MM.1S (cell line): ENCODE data around the gene NHLH2.

Source experiments
- DNase-seq: peaks from one replicate; pipeline ENCODE4 v3.0.0-alpha.2; 2015
- H2AFZ ChIP-seq: fragments of 300-600 bp; sonication (generic); 2 replicates; pipeline ENCODE4 v1.6.0; 2016; ENCODE audit warnings: antibody characterized with exemption, low read length
- H3F3A ChIP-seq: fragments of 300-600 bp; sonication (generic); 2 replicates; pipeline ENCODE4 v1.6.1; 2016; ENCODE audit warnings: mild to moderate bottlenecking, antibody characterized with exemption, low read length, moderate library complexity, mixed read lengths; ENCODE audit not compliant: insufficient read depth
- H3K27ac ChIP-seq: fragments of 300-600 bp; sonication (generic); 2 replicates; pipeline ENCODE4 v1.5.1; 2016; ENCODE audit warnings: mild to moderate bottlenecking, low read length
- H3K27me3 ChIP-seq: fragments of 300-600 bp; sonication (generic); replicated peaks from 2 replicates; pipeline ENCODE4 v1.6.0; 2016; ENCODE audit warnings: low read length; ENCODE audit not compliant: insufficient read depth
- H3K36me3 ChIP-seq: fragments of 300-600 bp; sonication (generic); replicated peaks from 2 replicates; pipeline ENCODE4 v1.6.1; 2016; ENCODE audit warnings: mild to moderate bottlenecking, low read length, mixed read lengths; ENCODE audit not compliant: insufficient read depth
- H3K4me1 ChIP-seq: fragments of 300-600 bp; sonication (generic); 2 replicates; pipeline ENCODE4 v1.6.1; 2016; ENCODE audit warnings: low read length, mixed read lengths
- H3K4me2 ChIP-seq: fragments of 300-600 bp; sonication (generic); 2 replicates; pipeline ENCODE4 v1.6.0; 2016; ENCODE audit warnings: low read depth, low read length
- H3K4me3 ChIP-seq: fragments of 300-600 bp; sonication (generic); 2 replicates; pipeline ENCODE4 v1.5.1; 2016; ENCODE audit warnings: low read length, mixed read lengths
- H3K79me2 ChIP-seq: fragments of 300-600 bp; sonication (generic); 2 replicates; pipeline ENCODE4 v1.6.1; 2016; ENCODE audit warnings: mixed run types, low read length, mixed read lengths
- H3K9ac ChIP-seq: fragments of 300-600 bp; sonication (generic); 2 replicates; pipeline ENCODE4 v1.6.1; 2016; ENCODE audit warnings: low read length, mixed read lengths
- H3K9me2 ChIP-seq: fragments of 300-600 bp; sonication (generic); replicated peaks from 2 replicates; pipeline ENCODE4 v1.6.1; 2016; ENCODE audit warnings: mild to moderate bottlenecking, low read length, mixed read lengths; ENCODE audit not compliant: insufficient read depth
- H3K9me3 ChIP-seq: fragments of 300-600 bp; sonication (generic); replicated peaks from 2 replicates; pipeline ENCODE4 v1.6.1; 2016; ENCODE audit warnings: mild to moderate bottlenecking, low read length, mixed read lengths; ENCODE audit not compliant: insufficient read depth
- H4K20me1 ChIP-seq: fragments of 300-600 bp; sonication (generic); 2 replicates; pipeline ENCODE4 v1.6.1; 2016; ENCODE audit warnings: mild to moderate bottlenecking, low read length, moderate library complexity, mixed read lengths; ENCODE audit not compliant: insufficient read depth
- EZH2 ChIP-seq: fragments of 300-600 bp; sonication (generic); optimal IDR thresholded peaks from 2 replicates; pipeline ENCODE3; 2017; ENCODE audit warnings: low read depth, mild to moderate bottlenecking, antibody characterized with exemption, low read length, mixed read lengths
- EZH2phosphoT487 ChIP-seq: fragments of 300-600 bp; sonication (generic); IDR thresholded peaks from 2 replicates; pipeline ENCODE4 v1.6.1; 2018; ENCODE audit warnings: antibody characterized with exemption, low read length
- TF ChIP-seq, protein P1 (sequence below): fragments of 300-600 bp; sonication (generic); IDR thresholded peaks from 2 replicates; pipeline ENCODE4 v1.5.1; 2016; ENCODE audit warnings: antibody characterized with exemption, low read length, mixed read lengths

NHLH2 gene

DNA sequence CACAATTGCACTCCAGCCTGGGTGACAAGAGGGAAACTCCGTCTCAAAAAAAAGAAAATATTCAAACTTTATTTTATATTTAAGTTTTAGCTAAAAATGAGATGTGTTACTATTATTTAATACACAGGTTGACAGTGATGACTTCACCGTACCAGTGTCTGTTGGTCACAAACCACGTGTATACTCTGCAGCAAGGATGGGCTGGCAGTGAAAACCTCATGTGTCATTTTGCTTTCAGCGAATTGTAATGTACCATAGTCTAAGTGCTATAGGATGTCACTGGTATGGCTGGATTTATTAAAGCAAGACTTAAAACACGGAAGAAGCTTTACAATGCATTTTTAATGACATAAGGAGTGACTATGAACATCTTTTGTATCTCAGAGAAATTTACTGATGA lies 28.1 kb upstream of the NHLH2 start:
- no peaks in the 10 kb centered on the region for H4K20me1 ChIP-seq
- H3K79me2 ChIP-seq = no peaks in the 10 kb centered on the region
- no peak overlapping the region for H2AFZ ChIP-seq
- no peaks in the 10 kb centered on the region for H3K27me3 ChIP-seq
- DNase-seq = no peak
- H3K9me2 ChIP-seq = no peaks in the 10 kb centered on the region
- TF ChIP-seq, protein P1, sequence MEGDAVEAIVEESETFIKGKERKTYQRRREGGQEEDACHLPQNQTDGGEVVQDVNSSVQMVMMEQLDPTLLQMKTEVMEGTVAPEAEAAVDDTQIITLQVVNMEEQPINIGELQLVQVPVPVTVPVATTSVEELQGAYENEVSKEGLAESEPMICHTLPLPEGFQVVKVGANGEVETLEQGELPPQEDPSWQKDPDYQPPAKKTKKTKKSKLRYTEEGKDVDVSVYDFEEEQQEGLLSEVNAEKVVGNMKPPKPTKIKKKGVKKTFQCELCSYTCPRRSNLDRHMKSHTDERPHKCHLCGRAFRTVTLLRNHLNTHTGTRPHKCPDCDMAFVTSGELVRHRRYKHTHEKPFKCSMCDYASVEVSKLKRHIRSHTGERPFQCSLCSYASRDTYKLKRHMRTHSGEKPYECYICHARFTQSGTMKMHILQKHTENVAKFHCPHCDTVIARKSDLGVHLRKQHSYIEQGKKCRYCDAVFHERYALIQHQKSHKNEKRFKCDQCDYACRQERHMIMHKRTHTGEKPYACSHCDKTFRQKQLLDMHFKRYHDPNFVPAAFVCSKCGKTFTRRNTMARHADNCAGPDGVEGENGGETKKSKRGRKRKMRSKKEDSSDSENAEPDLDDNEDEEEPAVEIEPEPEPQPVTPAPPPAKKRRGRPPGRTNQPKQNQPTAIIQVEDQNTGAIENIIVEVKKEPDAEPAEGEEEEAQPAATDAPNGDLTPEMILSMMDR = no peak
- TF ChIP-seq EZH2phosphoT487 (no peak), EZH2 (no peak)
- H3K4me3 ChIP-seq = no peak overlapping the region
- no peak overlapping the region for H3K27ac ChIP-seq
- no peaks in the 10 kb centered on the region for H3K4me1 ChIP-seq
- no peaks in the 10 kb centered on the region for H3F3A ChIP-seq
- no peak overlapping the region for H3K4me2 ChIP-seq
- H3K9ac ChIP-seq = no peak overlapping the region
- H3K36me3 ChIP-seq = no peaks in the 10 kb centered on the region
- no peaks in the 10 kb centered on the region for H3K9me3 ChIP-seq

DNA sequence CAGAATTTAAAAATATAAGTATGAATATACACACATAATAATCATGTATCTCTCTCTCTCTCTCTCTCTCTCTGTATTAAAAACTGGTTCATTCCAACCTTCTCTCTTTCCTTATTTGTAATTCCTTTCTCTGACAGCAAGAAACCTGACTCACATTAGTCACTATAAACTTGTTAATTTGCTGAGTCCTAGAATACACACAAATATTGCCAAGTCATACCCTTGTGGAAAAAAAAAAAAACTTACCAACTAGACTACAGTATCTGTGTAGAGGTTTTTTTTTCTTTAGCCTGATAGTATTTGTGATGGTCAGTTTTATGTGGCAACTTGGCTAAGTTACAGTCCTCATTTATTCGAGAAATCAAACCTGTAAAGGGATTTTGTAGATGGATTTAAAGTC lies 26.3 kb upstream of the NHLH2 start:
- H3K36me3 ChIP-seq = no peaks in the 10 kb centered on the region
- H3K9me3 ChIP-seq = no peaks in the 10 kb centered on the region
- no peaks in the 10 kb centered on the region for H3K79me2 ChIP-seq
- H3K9me2 ChIP-seq = no peaks in the 10 kb centered on the region
- DNase-seq = no peak
- no peak overlapping the region for H3K9ac ChIP-seq
- TF ChIP-seq EZH2 = no peak
- no peak for TF ChIP-seq EZH2phosphoT487
- TF ChIP-seq, protein P1 = no peak
- no peak overlapping the region for H3K4me2 ChIP-seq
- H2AFZ ChIP-seq = no peak overlapping the region
- no peak overlapping the region for H3K4me3 ChIP-seq
- no peaks in the 10 kb centered on the region for H4K20me1 ChIP-seq
- H3K27me3 ChIP-seq = no peaks in the 10 kb centered on the region
- H3F3A ChIP-seq = no peaks in the 10 kb centered on the region
- H3K4me1 ChIP-seq = no peaks in the 10 kb centered on the region
- no peak overlapping the region for H3K27ac ChIP-seq

DNA sequence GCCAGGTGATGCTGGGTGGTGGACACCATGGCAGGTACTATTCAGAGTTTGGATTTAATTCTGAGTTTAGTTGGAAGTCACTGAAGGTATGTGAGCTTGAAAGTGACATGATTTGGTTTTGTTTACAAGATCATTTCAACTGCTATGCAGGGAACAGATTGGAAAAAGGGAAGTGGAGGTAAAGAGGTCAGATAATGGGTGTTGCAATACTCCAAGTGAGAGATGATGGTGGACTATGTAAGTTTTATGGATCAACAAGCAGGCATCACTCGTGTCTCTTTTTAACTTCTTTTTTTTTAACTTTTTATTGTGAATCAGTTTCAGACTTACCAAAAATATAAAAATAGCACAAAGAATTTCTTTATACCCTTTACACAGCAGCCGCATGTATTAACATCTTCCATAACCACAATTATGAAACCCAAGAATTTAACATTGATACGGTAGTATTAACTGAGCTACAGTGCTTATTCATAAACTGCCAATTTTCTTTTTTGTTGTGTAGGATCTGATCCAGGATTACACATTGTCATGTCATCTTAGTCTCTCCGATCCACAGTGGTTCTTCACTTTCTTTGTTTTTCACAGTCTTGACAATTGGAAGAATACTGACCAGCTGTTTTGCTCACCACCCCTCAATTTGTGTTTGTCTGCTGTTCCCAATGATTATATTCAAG lies 24.9 kb upstream of the NHLH2 start:
- H3K27ac ChIP-seq = no peak overlapping the region
- H3K36me3 ChIP-seq = no peaks in the 10 kb centered on the region
- no peaks in the 10 kb centered on the region for H3K9me2 ChIP-seq
- no peaks in the 10 kb centered on the region for H3F3A ChIP-seq
- H3K27me3 ChIP-seq = no peaks in the 10 kb centered on the region
- no peak for TF ChIP-seq EZH2phosphoT487
- no peak for TF ChIP-seq EZH2
- TF ChIP-seq, protein P1 = no peak
- H3K4me2 ChIP-seq = no peak overlapping the region
- H3K4me3 ChIP-seq = no peak overlapping the region
- no peaks in the 10 kb centered on the region for H4K20me1 ChIP-seq
- H3K9ac ChIP-seq = no peak overlapping the region
- no peaks in the 10 kb centered on the region for H3K4me1 ChIP-seq
- H2AFZ ChIP-seq = no peak overlapping the region
- no peaks in the 10 kb centered on the region for H3K79me2 ChIP-seq
- no peaks in the 10 kb centered on the region for H3K9me3 ChIP-seq
- no peak for DNase-seq
